HEK293 (cell line): ENCODE measurements around the gene TWF2.

Experiments
- ZBTB7A ChIP-seq: fragments of 450-650 bp; formaldehyde crosslinking; IDR thresholded peaks from 2 replicates; pipeline ENCODE4 v1.5.1; 2016; ENCODE audit warnings: low read depth, missing biosample characterization, missing genetic modification characterization
- ZFHX2 ChIP-seq: fragments of 450-650 bp; formaldehyde crosslinking; conservative IDR thresholded peaks from 2 replicates; pipeline ENCODE4 v1.5.1; 2016; ENCODE audit warnings: missing biosample characterization, missing genetic modification characterization
- ZNF138 ChIP-seq: fragments of 450-650 bp; formaldehyde crosslinking; IDR thresholded peaks from 2 replicates; pipeline ENCODE4 v1.5.1; 2016; ENCODE audit warnings: missing biosample characterization, missing genetic modification characterization, borderline replicate concordance
- ZNF211 ChIP-seq: fragments of 450-650 bp; formaldehyde crosslinking; IDR thresholded peaks from 2 replicates; pipeline ENCODE4 v1.5.1; 2016; ENCODE audit warnings: low read depth, missing biosample characterization, missing genetic modification characterization
- ZNF24 ChIP-seq: fragments of 450-650 bp; formaldehyde crosslinking; IDR thresholded peaks from 2 replicates; pipeline ENCODE4 v1.5.1; 2016; ENCODE audit warnings: missing biosample characterization, missing genetic modification characterization
- ZNF416 ChIP-seq: fragments of 450-650 bp; formaldehyde crosslinking; IDR thresholded peaks from 2 replicates; pipeline ENCODE4 v1.5.1; 2016; ENCODE audit warnings: missing biosample characterization, missing genetic modification characterization
- ZNF621 ChIP-seq: fragments of 450-650 bp; formaldehyde crosslinking; IDR thresholded peaks from 2 replicates; pipeline ENCODE4 v1.5.1; 2017; ENCODE audit warnings: missing biosample characterization, missing genetic modification characterization
- ZNF677 ChIP-seq: fragments of 450-650 bp; IDR thresholded peaks from 2 replicates; pipeline ENCODE4 v1.5.0; 2018; ENCODE audit warnings: missing biosample characterization, mild to moderate bottlenecking, missing genetic modification characterization, moderate library complexity
- TF ChIP-seq, protein P1 (sequence below): fragments of 450-650 bp; formaldehyde crosslinking; IDR thresholded peaks from 2 replicates; pipeline ENCODE4 v1.5.1; 2016; ENCODE audit warnings: missing biosample characterization, missing genetic modification characterization
- TF ChIP-seq, protein P2 (sequence below): fragments of 450-650 bp; formaldehyde crosslinking; IDR thresholded peaks from 2 replicates; pipeline ENCODE4 v1.5.1; 2017; ENCODE audit warnings: missing biosample characterization, missing genetic modification characterization
- TF ChIP-seq, protein P3 (sequence below): fragments of 450-650 bp; formaldehyde crosslinking; IDR thresholded peaks from 2 replicates; pipeline ENCODE4 v1.5.1; 2016; ENCODE audit warnings: missing biosample characterization, missing genetic modification characterization

DNA sequence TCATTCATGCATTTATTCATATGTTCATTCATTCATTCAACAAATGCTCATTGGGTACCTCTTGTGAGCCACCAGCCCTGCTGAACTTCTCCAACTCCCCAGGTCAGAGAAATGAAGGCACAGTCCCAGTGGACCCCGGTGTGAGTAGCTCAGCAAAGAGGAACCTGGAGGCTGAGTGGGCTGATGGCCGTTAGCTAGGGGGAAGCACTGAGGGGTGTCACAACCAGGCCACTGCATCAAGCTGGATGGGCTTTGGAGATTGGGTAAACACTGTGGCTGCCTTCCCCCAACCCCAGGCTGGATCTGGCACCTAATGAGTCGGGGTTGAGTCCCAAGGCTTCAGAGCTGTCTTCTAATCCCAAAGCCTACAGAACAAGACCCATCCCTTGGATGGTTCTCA lies 53.1 kb downstream of the TWF2 start:
- TF ChIP-seq, protein P1, sequence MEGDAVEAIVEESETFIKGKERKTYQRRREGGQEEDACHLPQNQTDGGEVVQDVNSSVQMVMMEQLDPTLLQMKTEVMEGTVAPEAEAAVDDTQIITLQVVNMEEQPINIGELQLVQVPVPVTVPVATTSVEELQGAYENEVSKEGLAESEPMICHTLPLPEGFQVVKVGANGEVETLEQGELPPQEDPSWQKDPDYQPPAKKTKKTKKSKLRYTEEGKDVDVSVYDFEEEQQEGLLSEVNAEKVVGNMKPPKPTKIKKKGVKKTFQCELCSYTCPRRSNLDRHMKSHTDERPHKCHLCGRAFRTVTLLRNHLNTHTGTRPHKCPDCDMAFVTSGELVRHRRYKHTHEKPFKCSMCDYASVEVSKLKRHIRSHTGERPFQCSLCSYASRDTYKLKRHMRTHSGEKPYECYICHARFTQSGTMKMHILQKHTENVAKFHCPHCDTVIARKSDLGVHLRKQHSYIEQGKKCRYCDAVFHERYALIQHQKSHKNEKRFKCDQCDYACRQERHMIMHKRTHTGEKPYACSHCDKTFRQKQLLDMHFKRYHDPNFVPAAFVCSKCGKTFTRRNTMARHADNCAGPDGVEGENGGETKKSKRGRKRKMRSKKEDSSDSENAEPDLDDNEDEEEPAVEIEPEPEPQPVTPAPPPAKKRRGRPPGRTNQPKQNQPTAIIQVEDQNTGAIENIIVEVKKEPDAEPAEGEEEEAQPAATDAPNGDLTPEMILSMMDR (tag by site-specific recombination) = no peak
- TF ChIP-seq, protein P2, sequence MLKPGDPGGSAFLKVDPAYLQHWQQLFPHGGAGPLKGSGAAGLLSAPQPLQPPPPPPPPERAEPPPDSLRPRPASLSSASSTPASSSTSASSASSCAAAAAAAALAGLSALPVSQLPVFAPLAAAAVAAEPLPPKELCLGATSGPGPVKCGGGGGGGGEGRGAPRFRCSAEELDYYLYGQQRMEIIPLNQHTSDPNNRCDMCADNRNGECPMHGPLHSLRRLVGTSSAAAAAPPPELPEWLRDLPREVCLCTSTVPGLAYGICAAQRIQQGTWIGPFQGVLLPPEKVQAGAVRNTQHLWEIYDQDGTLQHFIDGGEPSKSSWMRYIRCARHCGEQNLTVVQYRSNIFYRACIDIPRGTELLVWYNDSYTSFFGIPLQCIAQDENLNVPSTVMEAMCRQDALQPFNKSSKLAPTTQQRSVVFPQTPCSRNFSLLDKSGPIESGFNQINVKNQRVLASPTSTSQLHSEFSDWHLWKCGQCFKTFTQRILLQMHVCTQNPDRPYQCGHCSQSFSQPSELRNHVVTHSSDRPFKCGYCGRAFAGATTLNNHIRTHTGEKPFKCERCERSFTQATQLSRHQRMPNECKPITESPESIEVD = no peak
- TF ChIP-seq ZNF621 (tag by site-specific recombination) (no peak), ZBTB7A (tag by site-specific recombination) (no peak), ZFHX2 (tag by site-specific recombination) (no peak), ZNF677 (tag by site-specific recombination) (no peak), ZNF416 (tag by site-specific recombination) (no peak), ZNF211 (tag by site-specific recombination) (no peak), ZNF138 (tag by site-specific recombination) (no peak), ZNF24 (tag by site-specific recombination) (no peak)
- TF ChIP-seq, protein P3, sequence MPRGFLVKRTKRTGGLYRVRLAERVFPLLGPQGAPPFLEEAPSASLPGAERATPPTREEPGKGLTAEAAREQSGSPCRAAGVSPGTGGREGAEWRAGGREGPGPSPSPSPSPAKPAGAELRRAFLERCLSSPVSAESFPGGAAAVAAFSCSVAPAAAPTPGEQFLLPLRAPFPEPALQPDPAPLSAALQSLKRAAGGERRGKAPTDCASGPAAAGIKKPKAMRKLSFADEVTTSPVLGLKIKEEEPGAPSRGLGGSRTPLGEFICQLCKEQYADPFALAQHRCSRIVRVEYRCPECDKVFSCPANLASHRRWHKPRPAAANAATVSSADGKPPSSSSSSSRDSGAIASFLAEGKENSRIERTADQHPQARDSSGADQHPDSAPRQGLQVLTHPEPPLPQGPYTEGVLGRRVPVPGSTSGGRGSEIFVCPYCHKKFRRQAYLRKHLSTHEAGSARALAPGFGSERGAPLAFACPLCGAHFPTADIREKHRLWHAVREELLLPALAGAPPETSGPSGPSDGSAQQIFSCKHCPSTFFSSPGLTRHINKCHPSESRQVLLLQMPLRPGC (tag by site-specific recombination) = no peak
